Activated naive CD4-positive, alpha-beta T cell treated with anti-CD3 and anti-CD28 coated beads, Interleukin-2, amount 50 U/mL, for 24 hours (primary cell): ENCODE results near the gene TBC1D22A.

Source experiments
- H3K27ac Mint-ChIP-seq: one replicate; pipeline ENCODE4 v1.8.0; 2021; ENCODE audit warnings: mild to moderate bottlenecking, mixed read lengths
- H3K27me3 Mint-ChIP-seq: one replicate; pipeline ENCODE4 v1.8.0; 2021; ENCODE audit warnings: mixed read lengths
- H3K36me3 Mint-ChIP-seq: one replicate; pipeline ENCODE4 v1.8.0; 2021; ENCODE audit warnings: mixed read lengths
- H3K4me1 Mint-ChIP-seq: one replicate; pipeline ENCODE4 v1.8.0; 2021; ENCODE audit warnings: mixed read lengths
- H3K4me3 Mint-ChIP-seq: one replicate; pipeline ENCODE4 v1.8.0; 2021; ENCODE audit warnings: mild to moderate bottlenecking, mixed read lengths
- H3K9me3 Mint-ChIP-seq: one replicate; pipeline ENCODE4 v1.8.0; 2021; ENCODE audit warnings: mixed read lengths

Gene TBC1D22A

DNA sequence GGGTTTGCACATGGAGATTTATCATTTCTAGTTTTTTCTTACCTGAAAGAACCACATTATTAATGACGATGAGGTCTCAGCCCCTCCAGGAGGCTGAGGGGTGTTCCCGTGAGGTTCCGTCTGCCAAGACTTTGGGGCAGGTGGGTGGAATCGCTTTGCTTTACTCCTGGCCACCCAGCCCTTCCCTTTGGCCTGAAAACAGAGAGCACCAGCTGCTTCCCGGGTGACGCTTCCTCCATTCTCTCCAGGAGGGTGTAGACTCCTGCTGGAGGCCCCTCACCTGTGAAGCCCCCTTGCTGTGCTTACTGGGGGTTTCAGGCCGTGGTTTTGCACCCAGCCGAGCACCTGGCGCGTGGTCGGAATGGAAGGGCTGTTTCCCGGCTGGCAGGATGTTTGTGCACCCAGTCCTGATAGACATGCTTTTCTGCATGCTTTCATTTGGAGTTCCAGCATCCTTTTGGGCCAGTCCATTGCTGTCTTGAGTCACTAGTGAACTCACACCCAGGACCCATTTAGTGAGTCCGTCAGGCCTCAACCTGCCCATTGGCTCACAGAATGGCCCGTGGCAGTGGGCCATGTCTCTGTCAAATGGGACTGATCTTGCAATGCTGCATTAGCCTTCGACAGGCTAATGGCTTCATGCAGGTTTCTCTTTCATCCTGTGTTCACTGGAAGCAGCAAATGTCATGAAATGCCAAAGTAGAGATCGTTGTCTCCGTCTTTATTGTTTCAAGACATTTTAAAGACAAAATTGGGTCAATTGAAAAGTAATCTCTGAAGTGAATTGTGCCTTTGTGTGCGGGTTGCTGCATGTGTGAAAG is 360.8 kb downstream of the TBC1D22A start:
- no peaks in the 10 kb centered on the region for H3K9me3 Mint-ChIP-seq
- H3K27me3 Mint-ChIP-seq = no peaks in the 10 kb centered on the region
- H3K4me3 Mint-ChIP-seq = no peak overlapping the region
- H3K4me1 Mint-ChIP-seq = peaks cover 5% of the 10 kb centered on the region
- no peak overlapping the region for H3K27ac Mint-ChIP-seq
- peaks cover 2% of the 10 kb centered on the region for H3K36me3 Mint-ChIP-seq

DNA sequence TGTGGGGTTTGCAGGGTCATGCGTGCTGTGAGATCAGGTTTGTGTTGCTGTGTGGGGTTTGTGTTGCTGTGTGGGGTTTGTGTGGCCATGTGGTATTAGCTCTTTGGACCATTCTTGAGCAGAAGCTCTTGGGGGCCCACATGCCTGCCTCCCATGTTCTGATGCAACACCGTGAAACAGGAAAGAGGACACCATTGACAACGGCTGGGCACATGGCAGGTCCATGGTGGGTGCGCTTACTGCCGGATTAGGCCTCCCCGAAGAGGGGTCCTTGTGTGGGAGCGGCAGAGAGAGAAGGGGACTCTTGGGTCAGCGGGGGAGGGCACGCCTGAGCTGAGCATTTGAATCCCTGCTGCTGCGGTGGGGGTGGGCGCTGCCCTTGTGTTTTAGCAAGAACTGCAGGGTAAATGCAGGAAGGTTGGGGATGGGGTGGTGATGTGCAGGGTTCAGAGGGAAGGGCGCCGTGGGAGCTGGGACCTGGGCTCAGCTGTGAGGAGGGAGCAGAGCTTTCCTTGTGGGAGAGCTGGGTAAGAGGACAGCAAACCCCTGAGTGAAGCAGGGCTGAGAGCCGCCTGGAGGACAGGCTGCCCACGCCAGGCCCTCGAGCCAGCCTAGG is 361.5 kb downstream of the TBC1D22A start:
- Mint-ChIP-seq H3K27me3 (no peaks in the 10 kb centered on the region), H3K27ac (no peak overlapping the region)

DNA sequence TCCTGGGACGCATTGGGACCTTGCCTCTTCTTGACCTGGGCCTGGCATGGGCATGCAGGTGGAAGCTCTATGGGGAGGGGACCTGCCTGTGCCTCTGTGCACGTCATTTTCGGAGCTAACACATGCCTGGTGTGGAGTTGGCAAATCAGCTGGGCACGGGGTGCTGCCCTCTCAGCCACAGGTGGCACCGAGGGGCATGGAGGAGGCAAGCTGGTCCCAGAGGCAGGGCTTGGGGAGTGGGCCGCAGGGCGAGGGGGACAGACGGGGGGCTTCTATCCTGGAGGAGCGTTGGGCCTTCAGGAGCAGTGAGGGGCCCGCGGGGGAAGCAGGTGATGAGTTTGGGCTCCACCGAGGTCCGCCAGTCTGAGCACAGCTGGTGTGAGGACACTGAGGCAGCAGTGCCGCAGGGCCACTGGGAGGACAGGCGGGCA is 362.0 kb downstream of the TBC1D22A start:
- H3K4me3 Mint-ChIP-seq = no peak overlapping the region
- H3K27ac Mint-ChIP-seq = no peak overlapping the region
- H3K9me3 Mint-ChIP-seq = no peaks in the 10 kb centered on the region
- H3K36me3 Mint-ChIP-seq = peaks cover 2% of the 10 kb centered on the region
- H3K4me1 Mint-ChIP-seq = peaks cover 8% of the 10 kb centered on the region
- no peaks in the 10 kb centered on the region for H3K27me3 Mint-ChIP-seq

More for the DNA sequence above, 361.5 kb downstream of the TBC1D22A start:
- H3K4me1 Mint-ChIP-seq = peaks cover 8% of the 10 kb centered on the region
- no peak overlapping the region for H3K4me3 Mint-ChIP-seq
- peaks cover 2% of the 10 kb centered on the region for H3K36me3 Mint-ChIP-seq
- no peaks in the 10 kb centered on the region for H3K9me3 Mint-ChIP-seq

DNA sequence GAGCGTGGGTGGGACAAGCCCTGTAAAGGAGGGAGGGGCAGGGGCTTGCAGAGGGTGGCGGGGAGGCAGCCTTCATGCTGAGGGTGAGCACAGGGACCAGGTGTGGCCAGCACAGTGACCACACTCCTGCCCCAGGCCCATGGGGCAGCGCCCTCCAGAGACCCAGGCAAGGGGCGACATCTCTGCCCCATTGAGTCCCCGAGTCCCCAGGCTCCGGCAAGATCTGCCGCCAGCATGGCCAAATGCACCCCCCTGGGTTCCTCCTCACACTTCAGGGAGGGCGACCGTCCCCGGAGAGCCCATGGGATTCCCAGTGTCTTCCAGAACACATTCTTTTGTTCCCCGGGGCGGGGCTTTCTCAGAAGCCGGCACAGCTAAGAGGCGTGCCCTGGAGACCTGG is 362.5 kb downstream of the TBC1D22A start:
- no peak overlapping the region for H3K27ac Mint-ChIP-seq
- no peak overlapping the region for H3K4me3 Mint-ChIP-seq
- peaks cover 2% of the 10 kb centered on the region for H3K36me3 Mint-ChIP-seq
- no peaks in the 10 kb centered on the region for H3K9me3 Mint-ChIP-seq
- H3K27me3 Mint-ChIP-seq = no peaks in the 10 kb centered on the region
- H3K4me1 Mint-ChIP-seq = peaks cover 8% of the 10 kb centered on the region

DNA sequence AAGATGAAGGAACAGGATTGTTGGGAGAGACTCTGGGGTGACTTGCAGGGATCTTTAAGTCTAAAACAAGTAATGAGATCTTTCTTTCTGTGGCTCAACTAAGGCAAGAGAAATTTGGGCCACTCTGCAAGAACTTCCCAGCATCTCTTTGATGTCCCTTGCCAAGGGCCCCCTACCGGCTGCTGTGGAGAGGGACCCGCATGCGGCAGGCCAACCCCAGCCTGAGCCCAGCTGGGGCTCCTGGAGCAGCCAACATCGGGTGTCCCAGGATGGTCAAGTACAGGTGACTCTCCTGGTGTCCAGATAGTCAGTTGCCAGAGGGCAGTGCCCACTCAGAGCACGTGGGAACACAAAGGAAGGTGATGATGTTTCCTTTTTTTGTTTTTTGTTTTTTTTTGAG is 363.2 kb downstream of the TBC1D22A start:
- H3K36me3 Mint-ChIP-seq = peaks cover 2% of the 10 kb centered on the region
- no peak overlapping the region for H3K27ac Mint-ChIP-seq
- no peaks in the 10 kb centered on the region for H3K9me3 Mint-ChIP-seq
- H3K4me3 Mint-ChIP-seq = no peak overlapping the region
- H3K4me1 Mint-ChIP-seq = peaks cover 8% of the 10 kb centered on the region
- no peaks in the 10 kb centered on the region for H3K27me3 Mint-ChIP-seq

DNA sequence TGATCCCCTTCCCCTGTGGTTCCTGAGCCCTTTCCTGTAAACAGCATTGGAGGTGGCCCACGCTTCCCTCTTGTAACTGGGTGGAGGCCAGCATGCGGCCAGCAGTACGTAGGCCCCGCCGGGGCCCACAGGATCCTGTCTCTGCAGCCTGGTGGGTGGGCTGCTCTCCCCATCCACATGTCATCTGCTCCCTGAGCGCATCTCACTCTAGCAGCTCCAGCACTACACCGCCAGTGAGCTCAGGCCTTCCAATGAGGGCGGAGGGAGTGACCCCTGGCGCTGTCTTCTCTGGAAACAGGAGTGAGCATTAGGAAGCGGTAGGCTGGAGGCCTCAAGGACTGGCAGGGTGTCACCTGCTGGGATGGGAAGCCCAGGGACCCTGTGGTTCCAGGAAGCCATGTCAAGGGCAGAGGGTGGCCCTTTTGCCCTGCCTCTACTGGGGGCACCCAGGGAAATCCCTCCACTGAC is 363.9 kb downstream of the TBC1D22A start:
- Mint-ChIP-seq H3K4me1 (peaks cover 8% of the 10 kb centered on the region), H3K27me3 (no peaks in the 10 kb centered on the region), H3K9me3 (no peaks in the 10 kb centered on the region), H3K4me3 (no peak overlapping the region), H3K36me3 (peaks cover 2% of the 10 kb centered on the region), H3K27ac (no peak overlapping the region)

DNA sequence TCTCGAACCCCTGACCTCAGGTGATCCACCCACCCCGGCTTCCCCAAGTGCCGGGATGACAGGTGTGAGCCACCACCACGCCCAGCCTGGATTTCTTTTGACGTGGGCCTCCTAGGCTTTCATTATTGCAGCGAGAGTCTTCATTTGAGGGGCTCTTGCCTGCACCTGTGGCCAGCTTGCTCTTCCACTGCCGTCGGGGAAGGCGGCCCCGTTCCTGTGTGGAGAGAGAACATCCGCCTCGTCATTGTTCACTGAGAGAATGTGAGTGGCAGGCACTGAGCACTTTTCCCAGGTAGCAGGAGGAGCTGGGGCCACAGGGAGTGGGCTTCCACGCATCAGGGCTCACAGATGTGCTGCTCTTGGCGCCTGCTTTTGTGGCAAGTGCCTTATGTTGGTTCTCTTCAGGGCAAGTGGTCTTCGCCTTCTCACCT is 365.0 kb downstream of the TBC1D22A start:
- Mint-ChIP-seq H3K9me3 (no peaks in the 10 kb centered on the region), H3K27ac (no peak overlapping the region), H3K4me3 (no peak overlapping the region), H3K27me3 (no peaks in the 10 kb centered on the region), H3K4me1 (peaks cover 8% of the 10 kb centered on the region), H3K36me3 (peaks cover 2% of the 10 kb centered on the region)

DNA sequence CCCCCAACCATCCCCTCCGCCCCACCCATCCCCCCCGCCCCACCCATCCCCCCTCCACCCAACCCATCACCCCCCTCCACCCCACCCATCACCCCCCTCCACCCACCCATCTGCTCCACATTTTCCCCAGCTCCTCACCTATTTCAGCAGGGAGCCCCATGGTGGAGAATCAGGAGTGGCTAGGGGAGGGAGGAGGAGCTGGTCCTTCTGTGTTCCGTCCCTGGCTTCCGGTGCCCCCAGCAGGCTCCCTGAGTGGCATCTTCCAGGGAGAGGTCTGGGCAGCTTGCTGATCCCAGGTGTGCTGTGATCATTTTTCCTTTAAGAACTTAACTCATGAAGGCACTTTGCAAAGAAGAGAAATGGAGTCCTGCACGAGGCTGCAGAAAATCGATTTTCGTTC is 365.8 kb downstream of the TBC1D22A start:
- no peak overlapping the region for H3K27ac Mint-ChIP-seq
- peaks cover 8% of the 10 kb centered on the region for H3K4me1 Mint-ChIP-seq
- H3K36me3 Mint-ChIP-seq = peaks cover 2% of the 10 kb centered on the region
- H3K4me3 Mint-ChIP-seq = no peak overlapping the region
- no peaks in the 10 kb centered on the region for H3K27me3 Mint-ChIP-seq
- no peaks in the 10 kb centered on the region for H3K9me3 Mint-ChIP-seq

DNA sequence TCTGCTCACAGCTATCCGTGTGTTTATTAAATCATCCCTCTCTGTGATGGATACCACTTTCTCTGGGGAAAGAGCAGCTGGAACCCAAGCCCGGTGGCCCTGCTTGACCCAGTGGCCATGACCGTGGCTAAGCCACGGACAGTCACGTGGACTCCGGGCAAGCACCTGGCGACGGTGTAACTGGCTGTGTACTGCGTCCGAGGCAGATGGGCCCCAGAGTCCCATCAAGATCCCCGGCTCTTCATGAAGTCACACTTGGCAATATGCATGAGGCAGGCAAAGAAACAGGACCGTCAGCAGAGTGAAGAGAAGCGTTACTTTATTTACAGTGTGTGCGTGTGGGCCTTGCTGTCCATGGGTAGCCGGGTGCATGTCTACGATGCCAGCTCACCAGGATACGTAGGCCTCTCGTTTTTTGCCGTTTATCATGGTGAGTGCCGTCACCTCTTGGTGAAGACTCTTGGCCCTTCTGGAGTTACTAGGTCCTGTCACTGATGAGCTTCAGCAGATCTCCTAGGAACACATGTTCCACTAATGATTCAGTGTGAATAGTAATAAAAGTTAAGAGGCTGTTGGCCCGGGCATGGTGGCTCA is 366.3 kb downstream of the TBC1D22A start:
- H3K9me3 Mint-ChIP-seq = no peaks in the 10 kb centered on the region
- H3K4me1 Mint-ChIP-seq = peaks cover 8% of the 10 kb centered on the region
- H3K4me3 Mint-ChIP-seq = no peak overlapping the region
- H3K27ac Mint-ChIP-seq = no peak overlapping the region
- no peaks in the 10 kb centered on the region for H3K27me3 Mint-ChIP-seq
- peaks cover under 1% of the 10 kb centered on the region for H3K36me3 Mint-ChIP-seq

DNA sequence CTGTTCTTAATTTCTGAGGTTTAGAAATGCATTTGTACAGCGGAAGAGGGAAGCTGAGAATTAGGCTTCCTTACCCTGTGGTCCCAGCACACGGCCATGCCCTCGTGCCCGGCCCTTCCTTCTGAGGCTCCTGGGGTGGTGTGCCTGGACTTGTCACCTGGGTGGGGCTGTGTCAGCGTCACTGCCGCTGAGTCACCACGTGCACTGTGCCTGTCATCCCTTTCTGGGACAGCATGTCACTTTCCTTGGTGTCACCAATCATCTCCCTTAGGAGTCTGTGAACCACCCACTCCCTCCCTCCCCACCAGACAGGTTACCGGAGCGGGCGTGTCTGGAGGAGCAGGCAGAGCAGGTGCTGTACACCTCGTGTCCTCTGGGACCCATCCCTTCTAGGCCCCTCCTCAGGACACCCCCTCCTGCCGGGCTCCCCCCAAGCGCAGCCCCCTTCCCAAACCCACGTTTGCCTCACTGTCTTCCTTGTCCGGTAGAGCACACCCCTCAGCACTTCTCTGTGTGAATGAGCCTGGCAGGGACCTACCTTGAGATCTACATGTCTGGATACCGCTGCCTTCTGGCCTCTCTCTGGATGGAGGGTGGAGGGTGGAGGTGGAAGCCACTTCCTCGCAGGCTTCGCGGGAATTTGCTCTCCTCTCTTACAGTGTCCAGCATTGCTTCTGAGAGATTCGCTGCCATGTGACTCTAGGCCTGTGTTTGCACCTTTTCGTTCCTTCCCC is 367.6 kb downstream of the TBC1D22A start:
- Mint-ChIP-seq H3K27ac (no peak overlapping the region), H3K4me3 (no peak overlapping the region)

DNA sequence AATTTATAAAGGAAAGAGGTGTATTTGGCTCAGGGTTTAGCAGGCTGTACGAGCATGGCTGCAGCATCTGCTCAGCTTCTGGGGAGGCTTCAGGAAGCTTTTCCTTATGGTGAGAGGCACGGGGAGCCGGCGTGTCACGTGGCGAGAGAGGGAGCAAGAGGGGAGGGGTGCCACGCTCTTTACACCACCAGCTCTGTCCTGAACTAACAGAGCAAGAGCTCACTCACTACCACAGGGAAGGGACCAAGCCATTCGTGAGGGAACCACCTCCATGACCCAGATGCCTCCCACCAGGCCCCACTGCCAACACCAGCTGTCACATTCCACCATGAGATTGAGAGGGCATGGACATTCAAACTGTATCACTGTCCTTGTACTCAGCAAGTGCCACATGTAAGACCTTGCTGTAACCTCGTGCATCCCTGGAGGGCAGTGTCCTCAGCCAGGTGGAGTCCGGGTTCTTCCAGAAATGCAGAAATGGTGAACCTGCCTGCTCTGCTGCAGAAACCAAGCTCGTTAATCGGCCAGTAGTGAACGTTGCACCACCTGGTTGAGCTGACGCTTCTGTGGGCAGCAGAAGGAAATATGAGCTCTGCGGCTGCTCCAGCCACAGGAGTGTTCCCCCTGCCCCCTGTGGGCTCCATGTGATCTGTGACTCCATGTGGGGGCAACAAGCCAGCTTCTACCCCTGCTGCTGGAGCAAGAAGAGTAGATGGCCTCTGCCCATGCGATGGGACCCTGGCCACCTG is 368.6 kb downstream of the TBC1D22A start:
- no peak overlapping the region for H3K27ac Mint-ChIP-seq
- peaks cover 3% of the 10 kb centered on the region for H3K36me3 Mint-ChIP-seq
- H3K27me3 Mint-ChIP-seq = no peaks in the 10 kb centered on the region
- no peaks in the 10 kb centered on the region for H3K9me3 Mint-ChIP-seq
- peaks cover 12% of the 10 kb centered on the region for H3K4me1 Mint-ChIP-seq
- H3K4me3 Mint-ChIP-seq = no peak overlapping the region

More for the DNA sequence above, 367.6 kb downstream of the TBC1D22A start:
- Mint-ChIP-seq H3K4me1 (peaks cover 12% of the 10 kb centered on the region), H3K27me3 (no peaks in the 10 kb centered on the region), H3K9me3 (no peaks in the 10 kb centered on the region), H3K36me3 (peaks cover 3% of the 10 kb centered on the region)

DNA sequence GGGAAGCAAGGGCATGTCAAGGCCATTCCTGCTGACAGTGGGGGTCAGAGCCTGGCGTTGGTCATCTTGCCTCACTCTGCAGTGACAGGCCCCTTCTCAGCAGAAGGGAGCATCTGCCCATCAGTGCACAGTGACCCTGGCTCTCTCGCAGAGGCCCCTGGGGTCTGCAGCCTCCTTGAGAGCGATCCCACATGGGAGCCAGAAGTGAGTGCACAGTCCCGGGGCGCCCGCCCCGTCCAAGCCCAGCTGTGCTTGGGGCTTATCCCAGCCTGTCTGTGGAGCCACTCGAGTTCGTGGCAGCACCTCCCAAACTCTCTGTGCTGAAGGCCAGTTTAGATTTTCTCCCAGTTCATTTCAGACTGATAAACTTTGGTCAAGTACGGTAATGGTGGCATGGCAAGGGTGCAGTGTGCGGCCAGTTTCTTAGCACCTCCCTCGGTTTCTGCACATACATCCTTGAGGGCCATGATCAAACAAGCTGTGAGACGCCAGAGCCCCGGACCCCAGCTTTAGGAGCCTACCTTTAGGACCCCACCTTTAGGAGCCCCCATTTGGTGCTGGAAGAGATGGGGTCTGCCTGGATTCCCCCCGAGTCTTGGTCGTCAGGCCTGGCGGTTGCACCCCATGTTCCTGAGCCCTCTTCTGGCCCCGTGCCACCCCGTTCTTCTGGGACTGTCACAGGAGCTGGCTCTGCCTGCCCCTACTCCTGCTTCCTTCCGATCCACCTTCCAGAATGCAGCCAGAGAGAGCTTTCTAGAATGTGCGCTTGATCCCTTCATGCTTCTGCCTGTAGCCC is 369.4 kb downstream of the TBC1D22A start:
- Mint-ChIP-seq H3K27me3 (no peaks in the 10 kb centered on the region), H3K9me3 (no peaks in the 10 kb centered on the region), H3K4me1 (peaks cover 8% of the 10 kb centered on the region), H3K36me3 (peaks cover 5% of the 10 kb centered on the region), H3K4me3 (no peak overlapping the region), H3K27ac (no peak overlapping the region)

DNA sequence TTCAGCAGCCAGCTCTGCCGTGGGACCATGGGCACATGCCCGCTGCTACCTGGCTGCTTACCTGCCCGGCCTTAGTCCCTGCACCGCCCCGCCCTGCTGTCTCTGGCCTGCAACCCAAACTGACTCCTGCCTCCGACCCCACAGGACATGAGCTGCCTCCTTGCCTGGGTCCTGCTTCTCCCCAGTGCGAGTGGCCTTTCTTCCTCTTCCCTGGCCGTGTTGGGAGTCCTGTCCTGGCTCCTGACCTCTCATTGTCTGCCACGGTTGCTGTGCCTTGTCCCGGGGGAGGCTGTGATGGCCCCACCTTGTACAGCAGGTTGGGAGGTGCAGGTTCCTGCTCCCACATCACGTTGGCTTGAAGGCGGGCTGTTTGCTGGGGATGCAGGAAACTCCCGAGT is 370.0 kb downstream of the TBC1D22A start:
- H3K27me3 Mint-ChIP-seq = no peaks in the 10 kb centered on the region
- no peak overlapping the region for H3K4me3 Mint-ChIP-seq
- peaks cover 7% of the 10 kb centered on the region for H3K4me1 Mint-ChIP-seq
- no peak overlapping the region for H3K27ac Mint-ChIP-seq
- no peaks in the 10 kb centered on the region for H3K9me3 Mint-ChIP-seq
- peaks cover 5% of the 10 kb centered on the region for H3K36me3 Mint-ChIP-seq
